SK-N-SH treated with all-trans-retinoic acid at 6 μM for 48 hours (cell line): ENCODE measurements around the gene NKPD1.

Source experiments
- ATAC-seq: fragments of 200-7000 bp; cut with Tn5 transposase; 3 replicates; pipeline ENCODE4 v1.9.1; 2020; ENCODE audit warnings: mild to moderate bottlenecking, moderate library complexity
- ARNTL ChIP-seq: fragments of 450-650 bp; formaldehyde crosslinking; IDR thresholded peaks from 2 replicates; pipeline ENCODE4 v1.5.0; 2020; ENCODE audit warnings: low read depth, mild to moderate bottlenecking, moderate library complexity, borderline replicate concordance
- BACH2 ChIP-seq: fragments of 250-450 bp; sonication (Bioruptor Pico); IDR thresholded peaks from 2 replicates; pipeline ENCODE4 v1.9.0; 2021; ENCODE audit warnings: mild to moderate bottlenecking, borderline replicate concordance
- ESRRG ChIP-seq: fragments of 250-450 bp; sonication (Bioruptor Pico); IDR thresholded peaks from 2 replicates; pipeline ENCODE4 v1.6.1; 2021; ENCODE audit warnings: mild to moderate bottlenecking
- GLIS3 ChIP-seq: fragments of 250-450 bp; sonication (Bioruptor Pico); IDR thresholded peaks from 2 replicates; pipeline ENCODE4 v1.5.0; 2020; ENCODE audit warnings: mild to moderate bottlenecking, moderate library complexity
- ISL1 ChIP-seq: fragments of 250-450 bp; sonication (Bioruptor Pico); IDR thresholded peaks from 2 replicates; pipeline ENCODE4 v2.1.2; 2022; ENCODE audit warnings: mild to moderate bottlenecking, moderate library complexity
- OSR1 ChIP-seq: fragments of 250-450 bp; sonication (Bioruptor Pico); IDR thresholded peaks from 2 replicates; pipeline ENCODE4 v1.8.0; 2022; ENCODE audit warnings: moderate library complexity, mild to moderate bottlenecking, inconsistent platforms
- PPARA ChIP-seq: fragments of 250-450 bp; sonication (Bioruptor Pico); IDR thresholded peaks from 2 replicates; pipeline ENCODE4 v1.5.0; 2020; ENCODE audit warnings: mild to moderate bottlenecking, borderline replicate concordance
- SNAI2 ChIP-seq: fragments of 250-450 bp; sonication (Bioruptor Pico); IDR thresholded peaks from 2 replicates; pipeline ENCODE4 v1.5.0; 2020; ENCODE audit warnings: mild to moderate bottlenecking, moderate library complexity
- TCF4 ChIP-seq: fragments of 250-450 bp; sonication (Bioruptor Pico); IDR thresholded peaks from 2 replicates; pipeline ENCODE4 v1.8.0; 2021; ENCODE audit warnings: mild to moderate bottlenecking, moderate library complexity, borderline replicate concordance
- TOX ChIP-seq: fragments of 250-450 bp; sonication (Bioruptor Pico); IDR thresholded peaks from 2 replicates; pipeline ENCODE4 v1.8.0; 2021; ENCODE audit warnings: mild to moderate bottlenecking, moderate library complexity, borderline replicate concordance
- ZC3H10 ChIP-seq: fragments of 250-450 bp; sonication (Bioruptor Pico); IDR thresholded peaks from 2 replicates; pipeline ENCODE4 v1.5.1; 2021; ENCODE audit warnings: mild to moderate bottlenecking, moderate library complexity
- ZFP3 ChIP-seq: fragments of 250-450 bp; sonication (Bioruptor Pico); IDR thresholded peaks from 2 replicates; pipeline ENCODE4 v1.5.0; 2020; ENCODE audit warnings: mild to moderate bottlenecking, moderate library complexity
- ZFP30 ChIP-seq: fragments of 450-650 bp; formaldehyde crosslinking; IDR thresholded peaks from 2 replicates; pipeline ENCODE4 v1.5.0; 2022; ENCODE audit warnings: mild to moderate bottlenecking, moderate library complexity
- ZNF565 ChIP-seq: fragments of 450-650 bp; formaldehyde crosslinking; conservative IDR thresholded peaks from 2 replicates; pipeline ENCODE4 v1.5.0; 2020; ENCODE audit warnings: low read depth, mild to moderate bottlenecking, moderate library complexity
- ZNF70 ChIP-seq: fragments of 450-650 bp; formaldehyde crosslinking; IDR thresholded peaks from 2 replicates; pipeline ENCODE4 v1.5.0; 2020; ENCODE audit warnings: mild to moderate bottlenecking, moderate library complexity
- ZNF8 ChIP-seq: fragments of 450-650 bp; formaldehyde crosslinking; IDR thresholded peaks from 2 replicates; pipeline ENCODE4 v1.5.0; 2020; ENCODE audit warnings: mild to moderate bottlenecking, moderate library complexity
- TF ChIP-seq, protein P1 (sequence below): fragments of 250-450 bp; sonication (Bioruptor Pico); IDR thresholded peaks from 2 replicates; pipeline ENCODE4 v1.5.1; 2021; ENCODE audit warnings: mild to moderate bottlenecking, moderate library complexity
- TF ChIP-seq, protein P2 (sequence below): fragments of 250-450 bp; sonication (Bioruptor Pico); IDR thresholded peaks from 2 replicates; pipeline ENCODE4 v1.5.0; 2020; ENCODE audit warnings: mild to moderate bottlenecking, moderate library complexity
- TF ChIP-seq, protein P3 (sequence below): fragments of 250-450 bp; sonication (Bioruptor Pico); IDR thresholded peaks from 2 replicates; pipeline ENCODE4 v1.8.0; 2021; ENCODE audit warnings: low read depth, mild to moderate bottlenecking, moderate library complexity, borderline replicate concordance
- TF ChIP-seq, protein P4 (sequence below): fragments of 250-450 bp; sonication (Bioruptor Pico); IDR thresholded peaks from 2 replicates; pipeline ENCODE4 v1.5.1; 2020; ENCODE audit warnings: low read depth, mild to moderate bottlenecking, moderate library complexity
- TF ChIP-seq, protein P5 (sequence below): fragments of 250-450 bp; sonication (Bioruptor Pico); IDR thresholded peaks from 2 replicates; pipeline ENCODE4 v1.8.0; 2020; ENCODE audit warnings: mild to moderate bottlenecking, moderate library complexity, borderline replicate concordance

NKPD1 gene

DNA sequence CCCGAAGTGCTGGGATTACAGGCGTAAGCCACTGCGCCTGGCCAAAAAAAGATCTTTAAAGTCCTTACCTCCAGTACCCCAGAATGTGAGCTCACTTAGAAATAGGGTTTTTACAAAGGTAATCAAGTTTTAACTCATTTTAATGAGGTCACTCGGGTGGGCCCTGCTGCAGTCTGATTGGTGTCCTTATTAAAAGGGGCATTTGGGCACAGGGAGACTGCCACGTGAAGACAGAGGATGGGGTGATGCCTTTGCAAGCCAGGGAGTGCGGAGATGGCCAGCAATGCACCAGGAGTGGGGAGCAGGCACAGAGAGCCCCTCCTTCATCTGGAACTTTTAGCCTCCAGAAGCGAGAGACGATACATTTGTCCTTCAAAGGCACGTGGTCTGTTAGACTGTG, 11.7 kb downstream of the NKPD1 start:
- no peak for ATAC-seq
- no peak for TF ChIP-seq TOX
- TF ChIP-seq ZNF70 (CRISPR knock-in tag) = no peak
- TF ChIP-seq, protein P1, sequence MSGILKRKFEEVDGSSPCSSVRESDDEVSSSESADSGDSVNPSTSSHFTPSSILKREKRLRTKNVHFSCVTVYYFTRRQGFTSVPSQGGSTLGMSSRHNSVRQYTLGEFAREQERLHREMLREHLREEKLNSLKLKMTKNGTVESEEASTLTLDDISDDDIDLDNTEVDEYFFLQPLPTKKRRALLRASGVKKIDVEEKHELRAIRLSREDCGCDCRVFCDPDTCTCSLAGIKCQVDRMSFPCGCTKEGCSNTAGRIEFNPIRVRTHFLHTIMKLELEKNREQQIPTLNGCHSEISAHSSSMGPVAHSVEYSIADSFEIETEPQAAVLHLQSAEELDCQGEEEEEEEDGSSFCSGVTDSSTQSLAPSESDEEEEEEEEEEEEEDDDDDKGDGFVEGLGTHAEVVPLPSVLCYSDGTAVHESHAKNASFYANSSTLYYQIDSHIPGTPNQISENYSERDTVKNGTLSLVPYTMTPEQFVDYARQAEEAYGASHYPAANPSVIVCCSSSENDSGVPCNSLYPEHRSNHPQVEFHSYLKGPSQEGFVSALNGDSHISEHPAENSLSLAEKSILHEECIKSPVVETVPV (CRISPR knock-in tag) = no peak
- no peak for TF ChIP-seq SNAI2 (CRISPR knock-in tag)
- no peak for TF ChIP-seq BACH2 (CRISPR knock-in tag)
- no peak for TF ChIP-seq ZC3H10 (CRISPR knock-in tag)
- no peak for TF ChIP-seq ESRRG (CRISPR knock-in tag)
- no peak for TF ChIP-seq ARNTL (CRISPR knock-in tag)

DNA sequence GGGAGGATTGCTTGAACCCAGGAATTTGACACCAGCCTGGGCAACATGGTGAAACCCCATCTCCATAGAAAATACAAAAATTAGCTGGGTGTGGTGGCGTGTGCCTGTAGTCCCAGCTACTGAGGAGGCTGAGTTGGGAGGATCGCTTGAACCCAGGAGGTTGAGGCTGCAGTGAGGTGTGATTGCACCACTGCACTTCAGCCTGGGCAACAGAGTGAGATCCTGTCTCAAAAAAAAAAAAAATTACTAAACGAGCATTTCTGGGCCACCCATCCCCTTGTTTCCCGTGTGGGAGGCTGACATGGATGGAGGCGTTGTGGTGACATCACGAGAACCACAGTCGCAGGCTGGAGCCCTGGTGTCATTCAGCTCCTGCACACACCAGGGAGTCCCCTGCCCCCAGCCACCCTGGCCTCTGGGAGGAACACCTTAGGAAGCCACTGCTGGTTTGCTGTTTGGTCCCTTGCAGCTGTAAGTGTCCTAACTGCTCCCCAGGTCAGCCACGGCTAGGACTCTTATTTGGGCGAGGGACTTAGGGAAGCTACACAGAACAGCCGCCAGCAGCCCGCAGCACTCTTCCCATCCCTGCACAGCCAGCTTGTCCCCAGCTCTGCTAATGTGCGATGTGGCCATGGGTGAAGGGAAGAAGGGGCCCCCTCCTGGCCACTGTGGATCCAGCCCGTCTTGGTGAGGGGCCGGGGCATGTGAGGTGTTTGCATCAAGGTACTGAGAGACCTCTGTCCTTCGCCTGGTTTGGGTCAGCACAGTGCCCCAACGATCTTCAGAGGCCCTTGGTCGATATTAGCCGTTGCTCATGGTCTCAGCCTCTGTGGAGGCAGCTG, 12.7 kb downstream of the NKPD1 start:
- TF ChIP-seq ISL1 (no peak), OSR1 (CRISPR knock-in tag) (no peak), ZNF8 (CRISPR knock-in tag) (no peak), ZNF70 (CRISPR knock-in tag) (no peak), TOX (no peak), ZC3H10 (CRISPR knock-in tag) (no peak), GLIS3 (CRISPR knock-in tag) (no peak), ZFP3 (CRISPR knock-in tag) (no peak), BACH2 (CRISPR knock-in tag) (no peak), ZFP30 (no peak), SNAI2 (CRISPR knock-in tag) (no peak), TCF4 (CRISPR knock-in tag) (no peak), ESRRG (CRISPR knock-in tag) (no peak)
- TF ChIP-seq, protein P2, sequence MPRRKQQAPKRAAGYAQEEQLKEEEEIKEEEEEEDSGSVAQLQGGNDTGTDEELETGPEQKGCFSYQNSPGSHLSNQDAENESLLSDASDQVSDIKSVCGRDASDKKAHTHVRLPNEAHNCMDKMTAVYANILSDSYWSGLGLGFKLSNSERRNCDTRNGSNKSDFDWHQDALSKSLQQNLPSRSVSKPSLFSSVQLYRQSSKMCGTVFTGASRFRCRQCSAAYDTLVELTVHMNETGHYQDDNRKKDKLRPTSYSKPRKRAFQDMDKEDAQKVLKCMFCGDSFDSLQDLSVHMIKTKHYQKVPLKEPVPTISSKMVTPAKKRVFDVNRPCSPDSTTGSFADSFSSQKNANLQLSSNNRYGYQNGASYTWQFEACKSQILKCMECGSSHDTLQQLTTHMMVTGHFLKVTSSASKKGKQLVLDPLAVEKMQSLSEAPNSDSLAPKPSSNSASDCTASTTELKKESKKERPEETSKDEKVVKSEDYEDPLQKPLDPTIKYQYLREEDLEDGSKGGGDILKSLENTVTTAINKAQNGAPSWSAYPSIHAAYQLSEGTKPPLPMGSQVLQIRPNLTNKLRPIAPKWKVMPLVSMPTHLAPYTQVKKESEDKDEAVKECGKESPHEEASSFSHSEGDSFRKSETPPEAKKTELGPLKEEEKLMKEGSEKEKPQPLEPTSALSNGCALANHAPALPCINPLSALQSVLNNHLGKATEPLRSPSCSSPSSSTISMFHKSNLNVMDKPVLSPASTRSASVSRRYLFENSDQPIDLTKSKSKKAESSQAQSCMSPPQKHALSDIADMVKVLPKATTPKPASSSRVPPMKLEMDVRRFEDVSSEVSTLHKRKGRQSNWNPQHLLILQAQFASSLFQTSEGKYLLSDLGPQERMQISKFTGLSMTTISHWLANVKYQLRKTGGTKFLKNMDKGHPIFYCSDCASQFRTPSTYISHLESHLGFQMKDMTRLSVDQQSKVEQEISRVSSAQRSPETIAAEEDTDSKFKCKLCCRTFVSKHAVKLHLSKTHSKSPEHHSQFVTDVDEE = no peak
- TF ChIP-seq, protein P3, sequence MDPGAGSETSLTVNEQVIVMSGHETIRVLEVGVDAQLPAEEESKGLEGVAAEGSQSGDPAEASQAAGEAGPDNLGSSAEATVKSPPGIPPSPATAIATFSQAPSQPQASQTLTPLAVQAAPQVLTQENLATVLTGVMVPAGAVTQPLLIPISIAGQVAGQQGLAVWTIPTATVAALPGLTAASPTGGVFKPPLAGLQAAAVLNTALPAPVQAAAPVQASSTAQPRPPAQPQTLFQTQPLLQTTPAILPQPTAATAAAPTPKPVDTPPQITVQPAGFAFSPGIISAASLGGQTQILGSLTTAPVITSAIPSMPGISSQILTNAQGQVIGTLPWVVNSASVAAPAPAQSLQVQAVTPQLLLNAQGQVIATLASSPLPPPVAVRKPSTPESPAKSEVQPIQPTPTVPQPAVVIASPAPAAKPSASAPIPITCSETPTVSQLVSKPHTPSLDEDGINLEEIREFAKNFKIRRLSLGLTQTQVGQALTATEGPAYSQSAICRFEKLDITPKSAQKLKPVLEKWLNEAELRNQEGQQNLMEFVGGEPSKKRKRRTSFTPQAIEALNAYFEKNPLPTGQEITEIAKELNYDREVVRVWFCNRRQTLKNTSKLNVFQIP (CRISPR knock-in tag) = no peak
- TF ChIP-seq, protein P1 (CRISPR knock-in tag) = no peak
- TF ChIP-seq, protein P4, sequence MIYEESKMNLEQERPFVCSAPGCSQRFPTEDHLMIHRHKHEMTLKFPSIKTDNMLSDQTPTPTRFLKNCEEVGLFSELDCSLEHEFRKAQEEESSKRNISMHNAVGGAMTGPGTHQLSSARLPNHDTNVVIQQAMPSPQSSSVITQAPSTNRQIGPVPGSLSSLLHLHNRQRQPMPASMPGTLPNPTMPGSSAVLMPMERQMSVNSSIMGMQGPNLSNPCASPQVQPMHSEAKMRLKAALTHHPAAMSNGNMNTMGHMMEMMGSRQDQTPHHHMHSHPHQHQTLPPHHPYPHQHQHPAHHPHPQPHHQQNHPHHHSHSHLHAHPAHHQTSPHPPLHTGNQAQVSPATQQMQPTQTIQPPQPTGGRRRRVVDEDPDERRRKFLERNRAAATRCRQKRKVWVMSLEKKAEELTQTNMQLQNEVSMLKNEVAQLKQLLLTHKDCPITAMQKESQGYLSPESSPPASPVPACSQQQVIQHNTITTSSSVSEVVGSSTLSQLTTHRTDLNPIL (CRISPR knock-in tag) = no peak
- ATAC-seq = no peak

DNA sequence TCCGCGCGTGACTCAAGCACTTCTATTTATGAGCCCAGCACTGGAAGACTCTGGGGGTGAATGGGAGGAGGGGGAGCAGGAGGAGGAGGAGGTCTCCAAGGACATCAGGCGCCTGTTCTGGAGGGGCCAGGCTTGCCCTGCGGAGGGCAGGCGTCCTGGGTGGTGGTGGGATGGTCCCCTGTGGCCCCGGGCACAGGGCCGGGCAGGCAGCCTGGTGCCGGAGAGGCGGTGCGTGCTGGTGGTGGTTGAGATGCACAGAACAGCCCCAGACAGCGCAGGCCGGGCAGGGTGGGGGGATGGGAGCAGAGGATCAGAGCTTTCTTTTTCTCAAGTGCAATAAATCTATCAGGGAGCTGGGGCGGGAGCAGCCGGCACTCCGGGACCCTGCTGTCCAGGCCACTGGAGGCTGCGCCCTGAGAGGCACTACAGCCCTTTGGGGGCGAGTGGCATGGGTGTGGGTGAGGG, 14.0 kb downstream of the NKPD1 start:
- ATAC-seq = no peak
- TF ChIP-seq, protein P4 (CRISPR knock-in tag) = no peak
- TF ChIP-seq ZNF8 (CRISPR knock-in tag) (no peak), ZNF70 (CRISPR knock-in tag) (no peak), ISL1 (no peak), GLIS3 (CRISPR knock-in tag) (no peak), SNAI2 (CRISPR knock-in tag) (no peak), ZFP3 (CRISPR knock-in tag) (no peak), ZNF565 (no peak), PPARA (CRISPR knock-in tag) (no peak), ESRRG (CRISPR knock-in tag) (no peak)
- TF ChIP-seq, protein P5, sequence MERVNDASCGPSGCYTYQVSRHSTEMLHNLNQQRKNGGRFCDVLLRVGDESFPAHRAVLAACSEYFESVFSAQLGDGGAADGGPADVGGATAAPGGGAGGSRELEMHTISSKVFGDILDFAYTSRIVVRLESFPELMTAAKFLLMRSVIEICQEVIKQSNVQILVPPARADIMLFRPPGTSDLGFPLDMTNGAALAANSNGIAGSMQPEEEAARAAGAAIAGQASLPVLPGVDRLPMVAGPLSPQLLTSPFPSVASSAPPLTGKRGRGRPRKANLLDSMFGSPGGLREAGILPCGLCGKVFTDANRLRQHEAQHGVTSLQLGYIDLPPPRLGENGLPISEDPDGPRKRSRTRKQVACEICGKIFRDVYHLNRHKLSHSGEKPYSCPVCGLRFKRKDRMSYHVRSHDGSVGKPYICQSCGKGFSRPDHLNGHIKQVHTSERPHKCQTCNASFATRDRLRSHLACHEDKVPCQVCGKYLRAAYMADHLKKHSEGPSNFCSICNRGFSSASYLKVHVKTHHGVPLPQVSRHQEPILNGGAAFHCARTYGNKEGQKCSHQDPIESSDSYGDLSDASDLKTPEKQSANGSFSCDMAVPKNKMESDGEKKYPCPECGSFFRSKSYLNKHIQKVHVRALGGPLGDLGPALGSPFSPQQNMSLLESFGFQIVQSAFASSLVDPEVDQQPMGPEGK (CRISPR knock-in tag) = no peak
- TF ChIP-seq, protein P3 (CRISPR knock-in tag) = no peak
